Loucy (cell line): ENCODE results near the gene DDX60.

Experiments used
- H2AFZ ChIP-seq: fragments of 200-600 bp; sonication (generic); 2 replicates; pipeline ENCODE4 v1.6.0; 2016; ENCODE audit warnings: antibody characterized with exemption, mild to moderate bottlenecking, low read length, moderate library complexity
- H3F3A ChIP-seq: fragments of 200-600 bp; 2 replicates; pipeline ENCODE4 v1.6.0; 2016; ENCODE audit warnings: antibody characterized with exemption, low read depth, mild to moderate bottlenecking
- H3K27me3 ChIP-seq: fragments of 200-600 bp; sonication (generic); 2 replicates; pipeline ENCODE4 v1.6.1; 2014; ENCODE audit warnings: low read length, mild to moderate bottlenecking; ENCODE audit not compliant: insufficient read depth, poor library complexity, severe bottlenecking
- H3K36me3 ChIP-seq: fragments of 200-600 bp; sonication (generic); 2 replicates; pipeline ENCODE4 v1.6.1; 2016; ENCODE audit warnings: low read length; ENCODE audit not compliant: insufficient read depth
- H3K4me1 ChIP-seq: fragments of 200-600 bp; sonication (generic); 2 replicates; pipeline ENCODE4 v1.5.1; 2014; ENCODE audit warnings: low read length, mild to moderate bottlenecking; ENCODE audit not compliant: insufficient read depth, poor library complexity, severe bottlenecking
- H3K4me2 ChIP-seq: fragments of 200-600 bp; sonication (generic); 2 replicates; pipeline ENCODE4 v1.6.0; 2014; ENCODE audit warnings: antibody characterized with exemption, low read length, low read depth, mild to moderate bottlenecking; ENCODE audit not compliant: poor library complexity, severe bottlenecking
- H3K4me3 ChIP-seq: fragments of 200-600 bp; sonication (generic); 2 replicates; pipeline ENCODE4 v1.5.1; 2014; ENCODE audit warnings: low read length, mild to moderate bottlenecking, mixed read lengths; ENCODE audit not compliant: poor library complexity, severe bottlenecking
- H3K79me2 ChIP-seq: fragments of 200-600 bp; sonication (generic); 2 replicates; pipeline ENCODE4 v1.6.1; 2014; ENCODE audit warnings: low read length; ENCODE audit not compliant: insufficient read depth
- H3K9ac ChIP-seq: fragments of 200-600 bp; sonication (generic); 2 replicates; pipeline ENCODE4 v1.6.0; 2014; ENCODE audit warnings: mild to moderate bottlenecking, low read depth, low read length, moderate library complexity; ENCODE audit not compliant: poor library complexity, severe bottlenecking
- H3K9me2 ChIP-seq: fragments of 200-600 bp; sonication (generic); replicated peaks from 2 replicates; pipeline ENCODE4 v1.6.1; 2016; ENCODE audit warnings: low read depth, low read length, mixed read lengths
- H3K9me3 ChIP-seq: fragments of 200-600 bp; sonication (generic); 2 replicates; pipeline ENCODE4 v1.6.1; 2014; ENCODE audit warnings: mild to moderate bottlenecking, antibody characterized with exemption, low read length, low read depth; ENCODE audit not compliant: insufficient read depth
- H4K20me1 ChIP-seq: fragments of 200-600 bp; sonication (generic); 2 replicates; pipeline ENCODE4 v1.6.0; 2014; ENCODE audit warnings: antibody characterized with exemption, low read length, mild to moderate bottlenecking; ENCODE audit not compliant: insufficient read depth, poor library complexity, severe bottlenecking
- EZH2phosphoT487 ChIP-seq: fragments of 200-600 bp; IDR thresholded peaks from 2 replicates; pipeline ENCODE4 v1.6.1; 2018; ENCODE audit warnings: antibody characterized with exemption, mild to moderate bottlenecking, moderate library complexity, borderline replicate concordance
- TF ChIP-seq, protein P1 (sequence below): fragments of 200-600 bp; sonication (generic); conservative IDR thresholded peaks from 2 replicates; pipeline ENCODE4 v1.5.1; 2014; ENCODE audit warnings: mild to moderate bottlenecking, antibody characterized with exemption, low read length

The DDX60 gene

DNA sequence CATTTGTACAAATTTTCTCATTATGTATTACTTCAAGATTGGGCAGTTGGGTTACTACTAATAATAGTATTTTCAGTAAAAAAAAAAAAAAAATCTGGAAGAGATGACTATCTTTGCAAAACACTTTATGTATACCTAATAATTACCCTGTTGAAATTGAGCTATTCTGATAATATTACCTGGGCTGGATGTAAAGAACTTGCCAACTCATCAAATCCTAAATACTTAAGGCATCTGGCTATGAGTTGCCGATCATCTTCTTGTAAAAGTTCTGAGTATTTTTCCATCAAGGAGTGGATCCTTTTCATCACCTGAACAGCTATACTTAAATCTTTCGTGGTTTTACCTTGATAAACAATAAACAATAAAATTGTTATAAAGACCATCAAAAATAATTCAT is 42.7 kb downstream of the DDX60 start:
- H4K20me1 ChIP-seq: no peaks in the 10 kb centered on the region
- H3K36me3 ChIP-seq: no peaks in the 10 kb centered on the region
- H3K9me3 ChIP-seq: no peaks in the 10 kb centered on the region
- no peak overlapping the region for H2AFZ ChIP-seq
- H3K27me3 ChIP-seq: no peaks in the 10 kb centered on the region
- no peaks in the 10 kb centered on the region for H3K79me2 ChIP-seq
- no peak overlapping the region for H3K9ac ChIP-seq
- no peak for TF ChIP-seq EZH2phosphoT487
- TF ChIP-seq, protein P1, sequence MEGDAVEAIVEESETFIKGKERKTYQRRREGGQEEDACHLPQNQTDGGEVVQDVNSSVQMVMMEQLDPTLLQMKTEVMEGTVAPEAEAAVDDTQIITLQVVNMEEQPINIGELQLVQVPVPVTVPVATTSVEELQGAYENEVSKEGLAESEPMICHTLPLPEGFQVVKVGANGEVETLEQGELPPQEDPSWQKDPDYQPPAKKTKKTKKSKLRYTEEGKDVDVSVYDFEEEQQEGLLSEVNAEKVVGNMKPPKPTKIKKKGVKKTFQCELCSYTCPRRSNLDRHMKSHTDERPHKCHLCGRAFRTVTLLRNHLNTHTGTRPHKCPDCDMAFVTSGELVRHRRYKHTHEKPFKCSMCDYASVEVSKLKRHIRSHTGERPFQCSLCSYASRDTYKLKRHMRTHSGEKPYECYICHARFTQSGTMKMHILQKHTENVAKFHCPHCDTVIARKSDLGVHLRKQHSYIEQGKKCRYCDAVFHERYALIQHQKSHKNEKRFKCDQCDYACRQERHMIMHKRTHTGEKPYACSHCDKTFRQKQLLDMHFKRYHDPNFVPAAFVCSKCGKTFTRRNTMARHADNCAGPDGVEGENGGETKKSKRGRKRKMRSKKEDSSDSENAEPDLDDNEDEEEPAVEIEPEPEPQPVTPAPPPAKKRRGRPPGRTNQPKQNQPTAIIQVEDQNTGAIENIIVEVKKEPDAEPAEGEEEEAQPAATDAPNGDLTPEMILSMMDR: no peak
- H3K4me3 ChIP-seq: no peak overlapping the region
- H3K4me2 ChIP-seq: no peak overlapping the region
- no peaks in the 10 kb centered on the region; the same call in 1 of the 2 replicates for H3K9me2 ChIP-seq
- H3K4me1 ChIP-seq: no peaks in the 10 kb centered on the region
- no peaks in the 10 kb centered on the region for H3F3A ChIP-seq

DNA sequence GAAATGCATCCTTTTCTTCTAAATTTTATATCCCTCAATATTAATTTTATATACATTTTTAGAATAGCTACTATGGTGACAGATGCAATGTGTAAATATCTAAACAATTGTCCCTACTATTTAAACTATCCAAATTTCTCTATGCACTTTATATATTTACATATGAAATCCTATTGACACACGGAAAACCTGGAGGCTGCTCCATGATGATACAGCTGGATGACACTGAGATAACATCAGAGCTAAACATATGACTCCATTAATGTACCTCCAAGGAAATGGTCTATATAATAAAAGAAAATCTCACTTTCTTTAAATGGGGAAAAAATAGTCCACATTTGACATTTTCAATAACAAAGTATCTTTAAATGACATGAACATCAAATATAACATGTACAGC is 43.7 kb downstream of the DDX60 start:
- Histone ChIP-seq H2AFZ (no peak overlapping the region), H3K79me2 (no peaks in the 10 kb centered on the region), H3K9me3 (no peaks in the 10 kb centered on the region), H3K4me1 (no peaks in the 10 kb centered on the region), H3K27me3 (no peaks in the 10 kb centered on the region), H3K9me2 (no peaks in the 10 kb centered on the region; the same call in 1 of the 2 replicates), H4K20me1 (no peaks in the 10 kb centered on the region), H3K4me3 (no peak overlapping the region), H3K4me2 (no peak overlapping the region), H3K9ac (no peak overlapping the region), H3F3A (no peaks in the 10 kb centered on the region), H3K36me3 (no peaks in the 10 kb centered on the region)
- TF ChIP-seq, protein P1: no peak
- TF ChIP-seq EZH2phosphoT487: no peak

DNA sequence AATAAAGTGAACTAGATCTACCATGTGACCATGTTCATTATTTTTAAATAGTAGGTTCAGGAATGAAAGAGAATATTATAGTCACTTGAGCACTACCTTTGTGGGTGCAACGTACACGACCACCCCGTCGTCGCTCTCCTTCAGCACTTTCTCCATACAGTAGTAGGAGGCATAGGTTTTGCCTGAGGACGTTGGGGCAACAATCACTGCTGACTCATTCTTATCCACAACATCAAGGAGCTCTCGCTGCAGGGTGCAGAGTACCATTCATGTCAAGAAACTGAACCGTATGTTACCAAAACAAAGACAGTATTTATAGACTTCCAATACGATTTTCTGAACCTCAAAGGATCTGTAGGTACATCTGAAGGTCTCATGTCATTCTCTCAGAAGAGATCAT is 44.7 kb downstream of the DDX60 start:
- no peaks in the 10 kb centered on the region for H3K79me2 ChIP-seq
- no peak overlapping the region for H3K9ac ChIP-seq
- H3K27me3 ChIP-seq: no peaks in the 10 kb centered on the region
- no peaks in the 10 kb centered on the region for H3K4me1 ChIP-seq
- H4K20me1 ChIP-seq: no peaks in the 10 kb centered on the region
- no peak overlapping the region for H2AFZ ChIP-seq
- no peak overlapping the region for H3K4me2 ChIP-seq
- no peaks in the 10 kb centered on the region for H3K9me2 ChIP-seq
- H3F3A ChIP-seq: no peaks in the 10 kb centered on the region
- no peak overlapping the region for H3K4me3 ChIP-seq
- TF ChIP-seq EZH2phosphoT487: no peak
- no peaks in the 10 kb centered on the region for H3K9me3 ChIP-seq
- no peaks in the 10 kb centered on the region for H3K36me3 ChIP-seq

DNA sequence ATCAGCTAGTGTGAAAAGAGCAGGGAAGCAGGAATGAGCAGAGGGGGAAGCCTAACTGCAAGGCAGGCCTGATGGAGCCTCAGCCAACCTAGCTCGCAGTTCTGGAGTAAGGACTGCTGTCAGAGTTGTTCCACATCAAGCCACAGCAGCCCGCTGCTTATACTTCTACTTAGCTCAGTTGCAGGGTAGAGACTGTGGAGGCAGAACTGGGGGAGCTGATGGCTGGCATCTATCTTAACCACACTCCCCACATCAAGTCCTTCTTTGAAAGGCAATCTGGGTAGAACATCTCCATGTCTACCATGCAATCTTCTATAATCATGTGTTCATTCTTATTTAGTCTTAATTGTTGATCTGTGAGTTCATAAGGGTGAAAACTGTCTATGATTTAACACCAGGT is 46.1 kb downstream of the DDX60 start:
- TF ChIP-seq, protein P1: no peak
- no peak for TF ChIP-seq EZH2phosphoT487
- H3F3A ChIP-seq: no peaks in the 10 kb centered on the region
- no peaks in the 10 kb centered on the region for H3K79me2 ChIP-seq
- H2AFZ ChIP-seq: no peak overlapping the region
- no peaks in the 10 kb centered on the region for H3K36me3 ChIP-seq
- no peak overlapping the region for H3K4me3 ChIP-seq
- no peaks in the 10 kb centered on the region for H3K9me2 ChIP-seq
- no peaks in the 10 kb centered on the region for H3K4me1 ChIP-seq
- H3K9me3 ChIP-seq: no peaks in the 10 kb centered on the region
- H3K9ac ChIP-seq: no peak overlapping the region
- no peak overlapping the region for H3K4me2 ChIP-seq
- H4K20me1 ChIP-seq: no peaks in the 10 kb centered on the region
- no peaks in the 10 kb centered on the region for H3K27me3 ChIP-seq
